Measurements from ENCODE around the gene ADIPOR2. TPM values are rescaled to one million over a fixed set of nuclear protein-coding genes. Genes with fewer than 3 reads are reported as not detected.
A peak's percentile ranks its signal among the peaks of the same experiment; 100 is the strongest.

Gene ADIPOR2
- polyA plus RNA-seq, 3 donors: 3.9 to 14.6 (median 6.2) TPM

GRCh38 chr12:1705774-1706631 is 15.1 kb downstream of the ADIPOR2 start:
- H3K9me3 Mint-ChIP-seq: peaks cover 0 to 1% (median 0%) of the 10 kb centered on the region in 7 donors
- Histone ChIP-seq H3K9ac (ENCODE audit: insufficient read depth, low read length, poor library complexity, severe bottlenecking) (no peak overlapping the region), H3K27me3 (ENCODE audit: control insufficient read depth in 2 of 2, insufficient read depth in 2 of 2, low read length in 2 of 2) (no peaks in the 10 kb centered on the region), H3K27ac (ENCODE audit: low read depth in 1 of 2, low read length in 2 of 2) (no peak overlapping the region), H3K4me3 (replicated peaks in 1 of 3; ENCODE audit: low read depth in 2 of 3, low read length in 3 of 3) (no peak overlapping the region), H3K9me3 (replicated peaks in 1 of 2; ENCODE audit: control insufficient read depth in 1 of 2, insufficient read depth in 1 of 2, low read length in 2 of 2) (no peaks in the 10 kb centered on the region), H2AFZ (ENCODE audit: insufficient read depth, low read depth, low read length, poor library complexity, severe bottlenecking) (no peak overlapping the region), H4K20me1 (ENCODE audit: insufficient read depth, low read length) (peaks cover 89% of the 10 kb centered on the region), H3K36me3 (replicated peaks in 1 of 2; ENCODE audit: control insufficient read depth in 1 of 2, insufficient read depth in 2 of 2, low read length in 2 of 2) (no peaks in the 10 kb centered on the region), H3K4me1 (ENCODE audit: control insufficient read depth in 1 of 2, insufficient read depth in 2 of 2, low read length in 2 of 2) (peaks cover 13 to 49% of the 10 kb centered on the region in 2 donors), H3K79me2 (ENCODE audit: insufficient read depth, low read length) (peaks cover 100% of the 10 kb centered on the region), H3K4me2 (replicated peaks; ENCODE audit: extremely low read depth, low read length, poor library complexity, severe bottlenecking) (no peak overlapping the region)
- no CpG with 5 or more reads among the region's 3 CpGs for WGBS (ENCODE audit: insufficient coverage)
- DNase-seq: no peak
- intact Hi-C loops (cut with micrococcal nuclease): loop anchor here in 1 of 2 donors (10.0 kb wide), 1 partner anchor 51 kb away; no protein-coding TSS in a partner anchor
- peak overlapping the region in 3 of 7 donors; percentile 18 to 43 (median 38) for H3K27ac Mint-ChIP-seq
- H3K4me3 Mint-ChIP-seq: no peak overlapping the region
- no peaks in the 10 kb centered on the region for H3K27me3 Mint-ChIP-seq (ENCODE audit: low read depth in 3 of 3)
- peaks cover 0 to 9% of the 10 kb centered on the region in 2 donors for H3K36me3 Mint-ChIP-seq
- peaks cover 47% of the 10 kb centered on the region for H3K4me1 Mint-ChIP-seq
- TF ChIP-seq CTCF (IDR thresholded peaks at IDR 0.05): no peak

GRCh38 chr12:1706632-1706980 is 15.7 kb downstream of the ADIPOR2 start:
- H3K27me3 ChIP-seq (ENCODE audit: control insufficient read depth in 2 of 2, insufficient read depth in 2 of 2, low read length in 2 of 2): no peaks in the 10 kb centered on the region
- H3K4me1 ChIP-seq (ENCODE audit: control insufficient read depth in 1 of 2, insufficient read depth in 2 of 2, low read length in 2 of 2): peaks cover 17 to 55% of the 10 kb centered on the region in 2 donors
- peaks cover 89% of the 10 kb centered on the region for H4K20me1 ChIP-seq (ENCODE audit: insufficient read depth, low read length)
- Mint-ChIP-seq H3K9me3 (peaks cover 0 to 1% (median 0%) of the 10 kb centered on the region in 7 donors), H3K4me1 (peaks cover 53% of the 10 kb centered on the region), H3K27ac (peak overlapping the region; percentile 43 to 77 (median 65)), H3K36me3 (peaks cover 0 to 9% of the 10 kb centered on the region in 2 donors), H3K27me3 (ENCODE audit: low read depth in 3 of 3) (no peaks in the 10 kb centered on the region), H3K4me3 (no peak overlapping the region)
- no peak for TF ChIP-seq CTCF (IDR thresholded peaks at IDR 0.05)
- H3K9me3 ChIP-seq (replicated peaks in 1 of 2; ENCODE audit: control insufficient read depth in 1 of 2, insufficient read depth in 1 of 2, low read length in 2 of 2): no peaks in the 10 kb centered on the region
- intact Hi-C loops (cut with micrococcal nuclease): loop anchor here in 1 of 2 donors (10.0 kb wide), 1 partner anchor 52 kb away; no protein-coding TSS in a partner anchor
- no peaks in the 10 kb centered on the region for H3K36me3 ChIP-seq (replicated peaks in 1 of 2; ENCODE audit: control insufficient read depth in 1 of 2, insufficient read depth in 2 of 2, low read length in 2 of 2)
- peak overlapping the region in 1 of 2 donors; percentile 27 for H3K27ac ChIP-seq (ENCODE audit: low read depth in 1 of 2, low read length in 2 of 2)
- no CpG with 5 or more reads among the region's 1 CpG for WGBS (ENCODE audit: insufficient coverage)
- H3K4me3 ChIP-seq (replicated peaks in 1 of 3; ENCODE audit: low read depth in 2 of 3, low read length in 3 of 3): no peak overlapping the region
- no peak overlapping the region for H3K9ac ChIP-seq (ENCODE audit: insufficient read depth, low read length, poor library complexity, severe bottlenecking)
- peaks cover 99% of the 10 kb centered on the region for H3K79me2 ChIP-seq (ENCODE audit: insufficient read depth, low read length)
- H2AFZ ChIP-seq (ENCODE audit: insufficient read depth, low read depth, low read length, poor library complexity, severe bottlenecking): no peak overlapping the region
- no peak for DNase-seq
- no peak overlapping the region for H3K4me2 ChIP-seq (replicated peaks; ENCODE audit: extremely low read depth, low read length, poor library complexity, severe bottlenecking)
